NCI-H1417 (cell line): ENCODE measurements around the gene SMARCB1.

ENCODE experiments used
- DNase-seq, 3 experiments: peaks; one replicate each; lab custom pipeline; 2025; lab: John Stamatoyannopoulos, UW

The SMARCB1 gene

GRCh38 chr22:23762842-23763578 is 23.8 kb upstream of the SMARCB1 start, which contains the start of gene C22orf15:
TSS of gene C22orf15 (plus strand) at chr22:23762990. CDS start at chr22:23763307, 317 bp downstream.
- DNase-seq, result no peak

GRCh38 chr22:23763579-23763945 is 23.2 kb upstream of the SMARCB1 start:
- DNase-seq, result no peak

DNA sequence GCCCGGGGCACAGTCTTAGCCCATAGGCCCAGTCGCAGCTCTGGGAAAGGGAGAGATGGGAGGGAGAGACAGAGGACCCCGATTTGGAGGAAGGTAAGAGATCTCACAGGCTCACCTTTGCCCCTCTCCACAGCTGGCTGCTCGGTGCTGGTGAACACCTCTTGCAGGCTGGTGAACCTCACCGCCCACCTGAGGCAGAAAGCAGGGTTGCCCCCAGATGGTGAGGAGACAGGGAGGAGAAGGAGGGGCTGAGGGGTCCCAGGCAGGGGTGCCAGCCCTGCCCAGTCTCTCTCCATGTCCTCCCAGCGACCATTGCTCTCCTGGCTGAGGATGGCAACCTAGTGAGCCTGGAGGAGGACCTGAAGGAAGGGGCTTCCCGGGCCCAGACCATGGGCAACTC is 22.8 kb upstream of the SMARCB1 start:
- DNase-seq, result no peak

DNA sequence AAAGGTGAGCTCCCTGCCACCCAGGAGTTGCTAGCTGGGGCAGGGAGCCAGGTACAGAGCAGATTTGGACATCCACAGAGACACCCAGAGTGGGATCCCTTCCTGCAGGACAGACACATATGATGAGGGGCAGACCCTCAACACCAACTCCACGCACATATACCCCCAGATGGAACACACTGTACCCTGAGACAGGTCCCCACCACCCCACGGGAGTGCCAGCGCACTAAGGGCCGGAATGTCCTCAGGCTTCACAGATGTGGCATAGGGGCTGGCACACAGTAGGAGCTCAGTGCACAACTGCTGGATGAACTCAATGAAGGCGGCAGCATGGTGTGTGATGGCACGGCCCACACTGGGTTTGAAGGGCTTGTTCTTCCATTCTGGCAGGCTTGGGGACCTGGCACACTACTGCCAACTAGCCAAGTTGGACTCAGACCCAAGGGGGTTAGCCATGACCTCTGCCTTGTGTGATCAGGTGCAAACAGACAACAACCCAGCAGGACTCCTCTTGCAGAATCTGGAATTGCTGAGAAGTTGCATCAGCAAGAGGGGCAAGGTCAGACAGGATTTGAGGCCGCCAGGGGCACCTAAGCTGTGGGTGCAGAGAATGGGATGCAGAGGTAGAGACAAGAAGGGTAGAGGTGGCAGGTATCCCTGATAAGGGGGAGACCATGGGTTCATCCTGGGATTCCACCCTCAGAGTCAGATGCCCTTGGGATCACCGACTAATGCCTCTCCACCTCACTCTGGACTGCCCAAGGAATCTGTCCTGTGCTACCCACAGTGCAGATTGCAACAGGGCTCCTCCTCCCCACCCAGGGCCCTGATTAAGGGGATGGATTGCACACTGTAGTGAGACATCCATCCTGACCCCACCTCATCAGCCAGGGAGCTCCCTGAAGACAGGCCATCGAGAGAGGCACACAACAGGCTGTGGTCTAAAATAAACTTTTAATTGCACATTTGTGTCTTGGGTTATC is 21.6 kb upstream of the SMARCB1 start:
- no peak for DNase-seq

DNA sequence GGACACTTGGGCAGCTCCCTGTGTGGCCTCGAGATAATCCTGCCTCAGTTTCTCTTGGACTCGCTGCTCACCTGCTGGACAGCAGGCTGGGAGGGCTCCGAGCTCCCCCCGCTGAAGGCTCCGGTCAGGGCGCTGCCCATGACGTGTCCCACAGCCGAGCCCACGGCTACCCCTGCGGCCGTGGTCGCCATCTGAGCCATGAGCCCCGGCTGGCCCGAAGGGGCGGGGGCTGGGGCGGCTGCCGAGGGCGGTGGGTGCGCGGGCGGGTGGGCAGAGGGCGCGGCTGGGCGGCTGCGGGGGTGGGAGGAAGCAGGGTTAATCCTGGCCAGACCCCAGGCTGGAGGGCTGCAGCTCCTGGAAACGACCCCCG is 19.5 kb upstream of the SMARCB1 start:
- DNase-seq, result no peak

DNA sequence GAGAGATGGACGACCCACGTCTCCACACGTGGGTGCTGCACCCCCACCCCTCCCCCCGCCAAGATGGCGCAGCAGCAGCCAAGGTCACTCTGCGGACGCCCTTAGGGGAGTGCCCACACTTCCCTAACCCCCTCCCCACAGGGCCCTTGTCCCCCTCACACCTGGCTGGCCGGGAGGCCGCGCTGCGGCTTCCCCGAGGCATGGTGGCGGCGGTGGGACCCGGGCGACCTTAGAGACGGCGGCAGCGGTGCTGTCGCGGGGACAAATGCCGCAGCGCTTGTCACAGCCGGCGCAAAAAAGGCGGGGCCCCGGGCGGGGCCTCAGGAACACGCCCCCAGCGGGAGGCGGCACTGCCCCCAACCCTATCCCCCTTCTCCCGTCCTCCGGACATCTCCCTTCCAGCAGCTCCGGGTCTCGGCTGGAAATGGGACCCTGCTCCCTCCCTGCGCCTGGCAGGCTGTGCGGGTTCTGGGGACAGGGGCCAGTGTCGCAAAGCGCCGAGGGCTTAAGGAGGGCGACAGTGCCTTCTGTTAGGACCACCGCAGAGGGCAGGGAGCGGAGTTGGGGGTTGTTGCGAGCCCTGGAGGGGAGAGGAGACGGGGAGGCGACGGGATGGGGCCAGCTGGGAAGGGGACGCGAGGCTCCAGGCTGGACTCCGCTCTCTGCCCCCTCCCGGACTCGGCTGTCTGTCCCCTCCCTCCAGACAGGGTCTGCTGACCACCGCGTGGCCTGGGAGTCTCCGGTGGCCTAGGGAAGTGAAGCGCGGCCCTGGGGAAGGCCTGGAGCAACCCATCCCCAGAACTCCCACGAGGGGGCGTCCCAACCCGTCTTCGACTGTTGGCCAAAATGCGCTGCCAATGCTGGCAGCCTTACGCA is 18.9 kb upstream of the SMARCB1 start, which contains the start of gene CHCHD10:
Gene CHCHD10, minus strand, starts transcription at position 300 of the 876 bp plus-strand sequence. Its CDS starts 98 bp downstream, at position 202.
- DNase-seq, result peak; percentile 65 to 71 (median 69)

DNA sequence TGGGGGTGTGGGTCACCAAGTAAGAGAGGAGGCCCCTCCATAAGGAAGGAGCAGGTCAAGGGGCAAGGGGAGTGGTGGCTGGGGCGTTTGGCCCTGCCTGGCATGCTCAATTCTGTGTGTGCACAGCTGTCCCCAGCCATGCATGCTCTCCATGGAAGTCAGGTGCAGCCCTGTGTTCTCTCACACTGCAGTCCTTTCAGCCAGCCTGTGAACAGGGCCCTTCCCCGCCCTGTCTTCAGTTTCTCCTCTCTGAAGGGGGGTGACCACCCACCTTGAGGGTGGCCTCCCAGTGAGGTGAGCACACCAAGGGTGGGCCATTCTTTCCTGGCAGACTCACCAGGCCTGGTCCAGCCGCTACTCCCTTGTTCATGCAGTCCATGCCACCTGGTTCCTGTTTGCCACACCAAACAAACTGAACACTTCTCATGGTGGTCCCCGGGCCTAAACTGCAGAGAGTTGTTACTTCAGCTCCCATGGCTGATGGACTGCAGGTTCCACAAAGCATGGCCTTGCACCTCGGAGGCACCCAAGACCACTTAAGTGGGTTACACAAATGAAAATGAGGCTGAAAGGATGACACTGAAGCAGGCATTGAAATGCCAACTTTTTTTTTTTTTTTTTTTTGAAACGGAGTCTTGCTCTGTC is 17.3 kb upstream of the SMARCB1 start:
- DNase-seq, result peak in 2 of 3 experiments; percentile 2 to 8

DNA sequence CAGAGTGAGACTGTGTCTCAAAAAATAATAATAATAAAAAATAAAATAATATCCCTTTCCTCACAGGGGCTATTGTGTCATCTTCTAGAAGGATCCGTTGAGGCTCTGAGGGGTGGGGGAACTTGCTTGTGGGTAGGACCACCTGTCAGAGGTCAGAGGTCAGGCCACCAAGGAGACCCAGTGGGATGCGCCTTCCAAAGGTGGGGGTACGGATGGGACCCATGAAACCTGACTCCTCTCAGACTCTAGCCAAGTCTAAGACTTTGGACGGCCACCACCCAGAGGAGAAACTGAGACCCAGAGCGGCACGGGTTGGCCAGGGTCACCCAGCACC is 14.5 kb upstream of the SMARCB1 start:
- no peak for DNase-seq

GRCh38 chr22:23772649-23773473 is 13.9 kb upstream of the SMARCB1 start, which contains the start of gene MMP11:
TSS of gene MMP11 (plus strand) at chr22:23772849. CDS start at chr22:23772871, 22 bp downstream.
- DNase-seq, result peak; percentile 41 to 72 (median 58)

DNA sequence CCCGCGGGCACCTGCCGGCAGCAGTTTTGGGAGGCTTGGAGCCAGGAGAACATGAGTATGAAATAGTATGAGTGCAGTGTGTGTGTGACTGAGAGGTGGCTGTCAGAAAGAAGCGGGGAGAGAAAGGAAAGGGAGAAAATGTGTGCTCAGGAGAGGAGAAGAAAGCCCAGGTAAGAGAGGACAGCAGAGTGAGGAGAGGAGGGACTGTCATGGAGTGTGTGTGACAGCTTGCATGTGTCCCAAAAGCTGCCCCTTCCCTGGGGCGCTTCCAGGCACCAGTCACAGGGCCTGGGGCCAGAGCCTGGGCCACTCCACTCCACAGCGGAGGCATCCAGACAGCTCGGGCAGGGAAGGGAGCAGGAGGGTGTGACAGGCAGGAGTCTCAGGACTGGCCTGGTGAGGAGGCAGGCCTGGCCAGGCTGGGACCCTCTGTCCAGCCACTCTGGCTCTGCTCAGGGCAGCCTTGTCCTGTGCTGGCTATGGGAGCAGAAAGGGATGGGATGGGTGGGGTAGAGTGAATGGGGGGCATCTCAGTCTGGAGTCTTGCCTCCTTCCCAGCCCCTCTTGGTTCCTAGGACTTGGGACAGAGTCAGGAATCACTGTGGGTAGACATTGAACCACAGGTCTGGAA is 13.2 kb upstream of the SMARCB1 start:
- no peak for DNase-seq

DNA sequence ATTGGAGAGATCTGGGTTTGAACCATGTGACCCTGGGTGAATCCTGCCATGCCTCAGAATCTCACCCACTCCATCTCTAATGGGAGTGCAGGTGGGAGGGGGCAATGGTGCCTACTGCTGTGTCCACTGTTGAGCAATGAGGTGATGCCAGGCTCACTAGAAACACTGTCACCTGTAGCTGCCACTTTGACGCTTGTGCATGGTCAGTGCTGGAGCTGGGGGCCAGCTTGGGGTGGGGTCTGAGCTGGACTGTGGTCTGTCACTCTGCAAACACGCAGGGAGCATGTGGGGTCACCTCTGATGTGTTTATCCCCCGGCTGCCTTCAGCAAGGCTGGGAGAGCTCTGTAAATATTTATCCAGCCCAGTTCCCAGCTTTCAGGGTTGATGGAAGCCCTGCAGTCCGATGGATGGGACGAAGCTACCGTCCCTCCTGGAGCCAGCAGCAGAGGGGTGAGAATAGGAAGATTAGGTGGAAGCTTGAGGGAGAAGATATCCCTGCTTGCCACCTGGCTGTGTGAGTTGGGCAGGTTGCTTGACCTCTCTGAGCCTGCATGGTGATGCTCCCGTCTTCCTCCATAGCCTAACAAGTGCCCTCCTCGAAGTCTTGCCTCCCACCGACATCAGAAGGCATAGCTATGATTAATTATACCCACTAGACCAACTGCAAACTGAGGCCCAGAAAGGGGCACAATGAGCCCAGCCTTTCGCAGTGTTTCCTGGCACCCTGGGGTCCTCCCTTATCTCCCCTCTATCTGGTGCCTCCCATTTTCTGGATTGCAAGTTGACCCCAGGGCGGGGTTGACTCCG is 12.4 kb upstream of the SMARCB1 start:
- no peak for DNase-seq

DNA sequence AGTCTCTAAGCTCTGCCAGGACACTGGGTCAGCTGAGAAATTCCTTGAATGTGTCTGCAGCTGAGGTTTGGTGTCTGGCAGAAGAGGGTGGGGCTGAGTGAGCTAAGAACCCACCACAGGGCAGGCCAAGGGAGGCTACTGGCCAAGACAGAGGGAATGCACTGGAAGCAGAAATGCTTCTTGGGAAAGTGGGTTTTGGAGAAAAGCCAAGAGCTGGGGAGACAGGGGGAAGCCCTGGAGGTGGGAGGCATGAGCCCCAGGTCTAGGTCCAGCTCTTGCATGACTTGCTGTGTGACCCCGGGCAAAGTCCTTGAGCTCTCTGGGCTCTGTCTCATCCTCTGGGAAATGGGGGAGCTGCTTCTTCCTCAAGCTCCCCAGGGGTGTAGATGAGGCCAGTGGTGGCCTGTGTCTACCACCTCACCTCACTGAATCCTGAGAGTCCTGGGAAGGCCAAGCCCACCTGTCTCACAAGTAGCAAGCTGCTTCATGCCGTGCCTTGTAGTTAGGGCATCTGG is 11.8 kb upstream of the SMARCB1 start:
- DNase-seq, result no peak

DNA sequence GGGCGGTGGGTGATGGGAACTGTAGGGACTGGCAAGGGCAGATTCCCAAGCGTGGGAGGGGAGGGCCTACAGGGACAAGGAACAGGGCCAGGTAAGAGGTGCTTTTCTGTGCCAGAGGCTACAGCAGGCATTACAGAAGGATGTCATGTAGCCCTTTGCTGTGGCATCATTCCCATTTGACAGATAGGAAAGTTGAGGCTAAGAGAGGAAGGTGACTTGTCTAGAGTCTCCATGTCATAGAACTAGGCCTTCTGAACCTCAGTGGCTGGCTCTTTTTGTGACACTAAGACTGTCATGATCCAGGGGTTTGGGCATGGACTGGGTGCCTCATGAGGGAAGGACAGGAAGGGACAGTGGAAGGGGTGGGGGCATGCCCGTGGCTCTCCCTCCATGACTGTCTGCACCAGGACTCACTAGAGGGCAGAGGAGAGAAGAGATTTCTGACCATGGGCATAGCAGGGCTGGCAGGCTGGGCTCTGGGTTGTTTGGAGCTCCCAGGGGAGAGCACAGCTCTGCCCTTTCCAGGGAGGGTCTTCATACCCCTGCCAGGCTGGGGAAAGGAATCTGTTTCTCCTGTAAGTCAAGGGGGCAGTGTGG is 10.9 kb upstream of the SMARCB1 start:
- DNase-seq, result no peak

DNA sequence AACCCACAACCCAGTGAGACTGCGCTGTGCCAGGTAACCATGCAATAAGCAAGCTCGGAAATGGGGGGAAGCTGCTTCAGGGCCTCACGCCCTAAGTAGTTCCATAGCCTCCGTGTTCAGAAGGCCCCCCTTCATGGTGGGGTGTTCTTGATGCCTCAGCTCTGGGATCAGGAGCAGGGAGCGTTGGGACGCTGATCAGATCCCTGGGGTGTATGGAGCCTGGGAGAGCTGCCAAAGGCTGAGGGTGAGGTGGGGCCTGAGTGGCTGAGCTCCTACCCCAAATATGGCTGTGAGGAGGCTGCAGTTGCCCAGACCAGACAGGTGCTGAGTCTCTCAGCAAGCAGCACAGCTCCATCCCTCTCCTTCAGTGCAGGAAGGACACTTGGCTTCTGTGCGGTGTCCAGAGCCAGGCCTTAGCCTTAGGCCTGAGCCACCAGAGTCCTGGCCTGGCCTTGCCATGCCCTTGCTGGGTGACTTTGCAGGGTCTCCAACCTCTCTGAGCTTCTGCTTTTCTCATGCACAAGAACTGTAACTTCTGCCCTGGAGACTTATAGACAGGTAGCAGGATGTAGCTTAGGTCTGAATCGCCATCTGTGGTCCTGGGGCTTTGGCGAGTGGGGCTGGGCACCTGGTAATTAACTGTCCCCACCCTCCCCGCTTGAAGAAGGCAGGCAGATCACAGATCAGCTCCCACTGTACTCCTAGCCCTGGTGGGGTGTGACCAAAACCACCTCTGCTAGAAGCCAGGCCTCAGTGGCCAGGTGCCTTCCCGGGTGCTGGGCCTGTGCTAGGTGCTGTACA is 8.8 kb upstream of the SMARCB1 start:
- no peak for DNase-seq

DNA sequence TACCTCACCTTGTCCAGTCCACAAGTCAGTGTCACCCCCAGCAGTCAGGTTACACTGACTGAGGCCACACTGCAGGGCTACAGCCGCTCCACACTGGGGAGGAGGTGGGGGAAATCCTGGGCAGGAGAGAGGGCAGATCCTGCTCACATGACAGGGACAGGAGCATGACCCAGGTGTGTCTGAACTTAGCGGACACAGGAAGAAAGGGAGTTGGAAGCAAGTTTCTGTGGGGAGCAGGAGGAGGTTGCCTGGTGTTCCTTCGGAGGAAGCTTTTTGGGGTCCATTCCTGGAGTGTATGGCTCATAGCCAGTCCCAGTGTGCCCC is 8.2 kb upstream of the SMARCB1 start:
- no peak for DNase-seq

DNA sequence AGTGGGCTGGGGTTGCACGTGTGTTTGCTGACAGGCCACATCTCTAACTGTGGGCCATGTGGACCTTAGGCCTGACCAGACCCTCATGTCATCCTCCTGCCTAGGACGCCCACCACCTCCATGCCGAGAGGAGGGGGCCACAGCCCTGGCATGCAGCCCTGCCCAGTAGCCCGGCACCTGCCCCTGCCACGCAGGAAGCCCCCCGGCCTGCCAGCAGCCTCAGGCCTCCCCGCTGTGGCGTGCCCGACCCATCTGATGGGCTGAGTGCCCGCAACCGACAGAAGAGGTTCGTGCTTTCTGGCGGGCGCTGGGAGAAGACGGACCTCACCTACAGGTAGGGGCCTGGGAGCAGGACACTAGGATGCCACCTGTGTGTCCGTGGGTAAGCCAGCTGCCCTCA is 7.7 kb upstream of the SMARCB1 start:
- DNase-seq, result no peak

DNA sequence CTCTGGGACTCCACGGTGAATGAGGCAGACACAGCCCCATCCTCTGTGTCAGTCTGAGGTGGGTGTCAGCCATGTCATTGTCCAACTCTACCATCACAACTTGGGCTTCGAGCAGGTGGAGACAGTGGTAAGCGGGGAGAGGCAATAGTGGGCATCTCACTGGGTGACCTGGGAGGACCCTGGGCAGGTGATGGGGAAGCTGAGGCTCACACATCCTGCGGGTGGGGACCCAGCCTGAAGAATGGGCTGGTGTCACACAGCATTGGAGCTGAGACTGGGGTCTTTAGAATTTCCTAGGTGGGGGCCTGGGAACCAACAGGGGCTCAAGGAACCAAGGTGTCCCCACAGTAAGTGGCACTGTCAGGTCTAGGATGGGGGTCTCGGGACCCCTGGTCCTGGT is 7.0 kb upstream of the SMARCB1 start:
- no peak for DNase-seq
